22Rv1 (cell line): ENCODE results near the gene PLXDC2.

Experiments used
- H3K27ac ChIP-seq: fragments of 450-650 bp; 2 replicates; pipeline ENCODE4 v1.5.1; 2017
- ZFX ChIP-seq: fragments of 450-650 bp; IDR thresholded peaks from 2 replicates; pipeline ENCODE4 v1.6.1; 2017; ENCODE audit warnings: antibody characterized with exemption, borderline replicate concordance
- TF ChIP-seq, protein P1 (sequence below): fragments of 450-650 bp; IDR thresholded peaks from 2 replicates; pipeline ENCODE4 v1.5.1; 2017; ENCODE audit warnings: mild to moderate bottlenecking

PLXDC2 gene

DNA sequence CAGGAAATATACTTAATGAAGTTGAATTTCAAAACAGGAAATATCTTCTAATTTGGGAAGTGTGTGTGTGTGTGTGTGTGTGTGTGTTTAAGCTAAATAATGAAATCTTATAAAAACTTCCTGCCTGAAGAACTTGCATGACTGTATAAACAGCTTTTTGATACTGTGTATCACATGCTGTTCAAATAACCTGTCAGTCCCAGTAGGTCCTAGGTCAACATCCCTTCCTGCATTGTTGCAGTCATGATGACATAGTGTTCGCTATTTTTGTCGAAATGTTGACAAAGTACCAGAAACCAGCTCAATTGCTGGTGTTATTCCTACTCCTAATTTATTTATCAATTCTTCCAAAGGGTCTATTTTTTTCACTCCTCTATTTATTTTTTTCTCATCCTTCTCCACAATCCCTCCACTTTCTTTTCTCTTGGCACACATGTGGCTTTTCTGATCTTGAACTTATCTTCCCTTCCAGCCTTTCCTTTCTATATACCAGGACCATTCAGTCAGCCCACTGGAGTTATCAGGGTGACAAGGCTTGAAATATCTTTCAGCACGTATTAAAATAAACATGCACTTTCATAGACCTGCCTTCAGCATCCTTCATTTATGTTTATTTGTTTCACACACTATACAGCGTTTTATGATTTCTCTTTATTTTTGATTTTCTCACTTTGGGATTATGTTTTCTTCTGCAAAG lies 115.8 kb downstream of the PLXDC2 start:
- H3K27ac ChIP-seq = no peak overlapping the region
- TF ChIP-seq, protein P1, sequence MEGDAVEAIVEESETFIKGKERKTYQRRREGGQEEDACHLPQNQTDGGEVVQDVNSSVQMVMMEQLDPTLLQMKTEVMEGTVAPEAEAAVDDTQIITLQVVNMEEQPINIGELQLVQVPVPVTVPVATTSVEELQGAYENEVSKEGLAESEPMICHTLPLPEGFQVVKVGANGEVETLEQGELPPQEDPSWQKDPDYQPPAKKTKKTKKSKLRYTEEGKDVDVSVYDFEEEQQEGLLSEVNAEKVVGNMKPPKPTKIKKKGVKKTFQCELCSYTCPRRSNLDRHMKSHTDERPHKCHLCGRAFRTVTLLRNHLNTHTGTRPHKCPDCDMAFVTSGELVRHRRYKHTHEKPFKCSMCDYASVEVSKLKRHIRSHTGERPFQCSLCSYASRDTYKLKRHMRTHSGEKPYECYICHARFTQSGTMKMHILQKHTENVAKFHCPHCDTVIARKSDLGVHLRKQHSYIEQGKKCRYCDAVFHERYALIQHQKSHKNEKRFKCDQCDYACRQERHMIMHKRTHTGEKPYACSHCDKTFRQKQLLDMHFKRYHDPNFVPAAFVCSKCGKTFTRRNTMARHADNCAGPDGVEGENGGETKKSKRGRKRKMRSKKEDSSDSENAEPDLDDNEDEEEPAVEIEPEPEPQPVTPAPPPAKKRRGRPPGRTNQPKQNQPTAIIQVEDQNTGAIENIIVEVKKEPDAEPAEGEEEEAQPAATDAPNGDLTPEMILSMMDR = no peak
- no peak for TF ChIP-seq ZFX

DNA sequence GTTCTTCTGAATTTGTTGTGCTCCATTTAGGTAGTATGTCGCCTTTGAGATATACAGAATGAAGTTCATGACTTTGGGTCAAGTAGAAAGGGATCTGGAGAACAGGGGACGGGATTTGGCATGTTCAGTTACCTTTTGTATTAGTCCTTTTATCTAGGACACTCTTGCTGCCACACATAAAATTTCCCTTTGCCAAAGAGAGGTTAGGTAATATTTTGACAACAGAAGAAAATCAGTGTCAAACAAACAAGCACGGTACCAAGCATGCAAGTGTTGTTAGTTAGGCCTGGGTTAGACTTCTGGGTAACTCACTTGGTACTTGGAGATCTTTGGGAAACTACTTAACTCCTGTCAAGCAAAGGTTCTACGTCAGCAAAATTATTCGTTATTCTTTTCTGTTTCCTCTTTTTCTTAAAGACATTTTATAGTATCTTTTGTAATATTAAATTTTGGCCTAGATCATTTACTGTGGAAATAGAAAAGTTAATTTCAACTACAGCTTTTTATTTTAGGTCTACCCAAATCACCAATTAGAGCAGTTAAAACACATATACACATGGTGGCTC lies 116.7 kb downstream of the PLXDC2 start:
- H3K27ac ChIP-seq = no peak overlapping the region
- TF ChIP-seq, protein P1 = no peak
- TF ChIP-seq ZFX = no peak

DNA sequence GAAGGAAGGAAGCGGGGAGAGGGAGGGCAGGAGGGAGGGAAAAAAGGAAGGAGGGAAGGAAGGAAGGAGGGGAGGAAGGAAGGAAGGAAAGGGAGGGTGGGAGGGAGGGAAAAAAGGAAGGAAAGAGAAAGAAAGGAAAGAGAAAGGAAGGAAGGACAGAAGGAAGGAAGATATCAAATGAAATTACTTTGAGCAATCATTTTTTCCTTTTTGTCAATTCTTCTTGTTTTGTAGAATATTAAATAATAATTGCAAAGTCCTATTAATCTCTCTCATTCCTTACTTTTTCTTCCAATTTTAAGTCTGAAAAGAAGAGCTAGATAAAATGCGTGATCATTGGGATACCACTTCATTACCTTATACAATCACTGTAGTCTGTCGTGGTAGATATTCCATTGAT lies 117.5 kb downstream of the PLXDC2 start:
- TF ChIP-seq, protein P1 = no peak
- no peak for TF ChIP-seq ZFX
- H3K27ac ChIP-seq = no peak overlapping the region

DNA sequence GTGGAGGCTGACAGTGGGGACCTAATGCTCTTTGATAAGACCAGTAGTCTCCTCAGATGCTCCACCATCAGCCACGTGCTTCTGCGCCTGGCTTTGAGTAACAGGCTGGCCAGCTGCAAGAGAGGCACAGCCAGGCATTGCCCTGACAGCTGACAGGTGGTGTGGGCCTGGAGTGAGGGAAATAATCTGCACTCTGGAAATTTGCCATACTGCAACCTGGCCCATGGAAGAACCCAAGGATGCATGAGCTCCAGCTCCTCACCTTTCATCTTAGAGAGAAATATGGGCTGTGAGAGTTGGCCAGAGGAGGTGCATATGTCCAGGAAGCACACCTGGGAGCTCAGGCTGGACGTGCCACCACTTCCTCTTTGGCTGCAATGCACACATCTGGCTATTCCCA lies 118.9 kb downstream of the PLXDC2 start:
- TF ChIP-seq, protein P1 = no peak
- no peak for TF ChIP-seq ZFX
- no peak overlapping the region for H3K27ac ChIP-seq

DNA sequence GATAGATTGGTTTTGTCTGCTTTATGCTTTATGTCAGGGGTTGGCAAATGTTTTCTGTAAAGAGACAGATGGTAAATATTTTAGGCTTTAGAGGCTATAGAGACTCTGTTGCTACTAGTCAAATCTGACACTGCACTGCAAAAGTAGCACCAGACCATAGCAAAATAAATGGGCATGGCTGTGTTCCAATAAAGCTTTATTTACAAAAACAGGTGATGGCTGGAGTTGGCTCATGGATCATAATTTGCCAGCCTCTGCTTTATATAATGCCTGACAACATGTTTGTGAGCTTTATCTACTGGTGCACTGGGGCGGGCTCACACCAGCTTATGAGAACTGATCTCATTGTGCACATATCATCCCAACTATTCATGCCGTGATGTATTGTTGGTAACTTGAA lies 120.1 kb downstream of the PLXDC2 start:
- TF ChIP-seq ZFX = no peak
- TF ChIP-seq, protein P1 = no peak
- H3K27ac ChIP-seq = no peak overlapping the region

DNA sequence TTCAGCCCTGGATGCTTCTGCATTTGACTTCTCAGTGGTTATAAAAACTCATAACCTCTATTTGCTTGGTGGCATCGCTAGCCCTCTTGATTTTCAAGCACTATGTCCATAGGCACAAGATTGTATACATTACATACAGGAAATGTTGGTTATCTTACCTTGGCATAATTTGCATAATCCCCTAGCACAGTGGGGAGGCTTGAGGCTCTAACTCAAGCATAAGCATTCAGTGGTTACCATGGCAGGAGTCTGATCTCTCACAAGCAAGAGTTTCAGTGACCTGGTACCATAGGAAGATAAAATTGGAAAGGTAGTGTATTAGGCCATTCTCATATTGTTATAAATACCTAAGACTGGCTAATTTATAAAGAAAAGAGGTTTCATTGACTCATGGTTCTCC lies 121.8 kb downstream of the PLXDC2 start:
- TF ChIP-seq, protein P1 = no peak
- TF ChIP-seq ZFX = no peak
- H3K27ac ChIP-seq = no peak overlapping the region

DNA sequence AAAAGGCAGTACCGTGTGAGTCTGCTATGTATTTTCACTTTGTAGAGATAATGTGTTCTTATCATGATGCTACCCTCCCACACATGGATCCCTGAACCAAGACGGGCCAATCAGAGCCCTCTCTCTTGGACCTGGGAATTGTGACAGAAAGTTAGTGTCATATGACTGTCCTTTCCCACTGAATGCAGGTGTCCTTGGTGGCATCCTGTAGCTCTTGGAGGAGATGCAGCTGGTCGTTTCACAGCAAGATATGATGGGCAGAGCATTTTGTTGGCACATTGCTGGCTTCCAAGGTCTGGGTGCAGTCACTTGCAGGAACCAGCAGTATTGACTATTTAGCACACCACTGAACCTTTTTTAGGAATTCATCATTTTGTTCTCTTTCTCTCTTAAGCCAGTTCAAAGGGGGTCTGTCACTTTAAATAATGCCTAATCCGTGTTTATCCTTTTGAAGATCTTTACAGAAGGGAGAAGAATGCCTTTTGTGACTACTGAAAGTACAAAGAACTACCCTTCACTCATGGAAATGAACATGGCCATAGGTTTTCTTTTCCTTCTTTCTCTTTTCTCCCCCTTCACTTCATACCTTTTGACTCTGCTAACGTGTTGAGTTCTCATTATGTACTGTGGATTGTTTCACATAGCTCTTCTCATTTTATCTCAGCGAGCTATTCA lies 125.1 kb downstream of the PLXDC2 start:
- TF ChIP-seq, protein P1 = no peak
- TF ChIP-seq ZFX = no peak

More for the DNA sequence above, 125.1 kb downstream of the PLXDC2 start:
- H3K27ac ChIP-seq = no peak overlapping the region
